Endothelial cell of umbilical vein (primary cell): ENCODE data around the gene RANBP3.

Experiments used
- CTCF ChIP-seq, 2 donors: IDR thresholded peaks; 1 replicate in 1 of 2; 2 replicates in 1 of 2; pipeline ENCODE4 v1.5.1; 2011; ENCODE audit warnings: low read length in 2 of 2, mild to moderate bottlenecking in 2 of 2, moderate library complexity in 2 of 2, control low read depth in 1 of 2, inconsistent platforms in 1 of 2, low read depth in 1 of 2; ENCODE audit not compliant: insufficient read depth in 1 of 2; ENCODE audit errors: extremely low read depth in 1 of 2
- EZH2 ChIP-seq: IDR thresholded peaks from 2 replicates; pipeline ENCODE4 v1.6.1; 2012; ENCODE audit warnings: borderline replicate concordance, low read depth, mild to moderate bottlenecking, moderate library complexity, low read length, inconsistent platforms; ENCODE audit not compliant: severe bottlenecking
- FOS ChIP-seq: IDR thresholded peaks from 2 replicates; pipeline ENCODE4 v1.6.1; 2011; ENCODE audit warnings: mild to moderate bottlenecking, low read length, moderate library complexity, borderline replicate concordance; ENCODE audit not compliant: insufficient read depth
- GATA2 ChIP-seq: IDR thresholded peaks from 2 replicates; pipeline ENCODE4 v1.7.0; 2011; ENCODE audit warnings: low read depth, mild to moderate bottlenecking, moderate library complexity, mixed read lengths, low read length; ENCODE audit not compliant: insufficient read length, insufficient read depth
- MAX ChIP-seq: IDR thresholded peaks from 2 replicates; pipeline ENCODE4 v1.6.1; 2011; ENCODE audit not compliant: insufficient read depth, insufficient read length
- MYC ChIP-seq: IDR thresholded peaks from one replicate; pipeline ENCODE4 v1.6.1; 2011; ENCODE audit warnings: mild to moderate bottlenecking, low read depth, low read length
- POLR2A ChIP-seq: IDR thresholded peaks from 2 replicates; pipeline ENCODE4 v1.6.1; 2012; ENCODE audit warnings: low read depth, mild to moderate bottlenecking, control low read depth, low read length
- POLR2AphosphoS5 ChIP-seq: IDR thresholded peaks from 2 replicates; pipeline ENCODE4 v1.6.1; 2012; ENCODE audit warnings: low read depth, mild to moderate bottlenecking, control low read depth, low read length, moderate library complexity; ENCODE audit not compliant: insufficient read depth

DNA sequence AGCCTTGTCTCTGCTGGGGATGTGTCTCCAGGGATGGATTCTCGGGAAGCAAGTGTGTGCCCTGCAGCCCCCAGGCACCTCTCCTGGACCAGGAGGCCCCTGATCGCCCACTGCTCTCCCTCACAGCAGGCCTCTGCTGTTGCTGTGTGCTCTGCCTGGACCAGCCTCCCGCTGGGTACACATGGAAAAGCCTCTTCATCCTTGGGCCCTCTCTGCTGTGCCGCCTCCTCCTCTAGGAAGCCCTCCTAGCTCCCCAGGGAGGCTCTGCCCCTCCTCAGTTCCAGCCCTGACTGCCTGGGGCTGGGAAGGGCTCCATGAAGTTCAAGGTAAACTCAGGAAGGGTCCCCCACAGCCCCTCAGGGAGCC lies 86.4 kb downstream of the RANBP3 start:
- no peak for TF ChIP-seq CTCF (IDR thresholded peaks at IDR 0.05; ENCODE audit: extremely low read depth in 1 of 2, insufficient read depth in 1 of 2, low read depth in 1 of 2, low read length in 2 of 2)
- no peak for TF ChIP-seq POLR2A
- no peak for TF ChIP-seq GATA2
- TF ChIP-seq POLR2AphosphoS5, result no peak
- TF ChIP-seq EZH2, result no peak
- no peak for TF ChIP-seq MAX
- TF ChIP-seq MYC, result no peak
- no peak for TF ChIP-seq FOS
